WTC11 (cell line): ENCODE data around the gene DDO. TPM values are rescaled to one million over a fixed set of nuclear protein-coding genes. Genes with fewer than 3 reads are reported as not detected.
A peak's percentile ranks its signal among the peaks of the same experiment; 100 is the strongest.

Experiments used
- ATAC-seq: fragments of 200-7000 bp; cut with Tn5 transposase; 2 replicates; pipeline ENCODE4 v1.10.0; 2021; ENCODE audit warnings: mild to moderate bottlenecking, moderate library complexity
- CTCF ChIA-PET: fragments of 300-600 bp; sonication (Branson Sonifier 250); formaldehyde crosslinking; loops from one replicate; lab custom pipeline; 2021; ENCODE audit warnings: antibody characterized with exemption; lab: Charles Lee
- POLR2A ChIA-PET: fragments of 350-600 bp; sonication (Branson Sonifier 250); formaldehyde crosslinking; loops from one replicate; lab custom pipeline; 2021; ENCODE audit warnings: antibody characterized with exemption; lab: Charles Lee
- DNase-seq: peaks from one replicate; pipeline ENCODE4 v3.0.0; 2021; ENCODE audit warnings: low spot score
- H3K27ac Mint-ChIP-seq: 2 replicates; pipeline ENCODE4 v1.8.0; 2021; ENCODE audit warnings: mixed read lengths
- H3K27me3 Mint-ChIP-seq: 2 replicates; pipeline ENCODE4 v1.8.0; 2021; ENCODE audit warnings: low read depth, mild to moderate bottlenecking, moderate library complexity, mixed read lengths
- H3K36me3 Mint-ChIP-seq: 2 replicates; pipeline ENCODE4 v1.8.0; 2021; ENCODE audit warnings: mixed read lengths
- H3K4me1 Mint-ChIP-seq: 2 replicates; pipeline ENCODE4 v1.8.0; 2022; ENCODE audit warnings: mixed read lengths
- H3K4me3 Mint-ChIP-seq: 2 replicates; pipeline ENCODE4 v1.8.0; 2021; ENCODE audit warnings: mild to moderate bottlenecking, moderate library complexity, mixed read lengths
- H3K9me3 Mint-ChIP-seq: 2 replicates; pipeline ENCODE4 v1.8.0; 2021; ENCODE audit warnings: mixed read lengths
- ESRRA ChIP-seq: sonication (generic); formaldehyde crosslinking; IDR thresholded peaks from 2 replicates; pipeline ENCODE4 v1.8.1; 2022; ENCODE audit warnings: mild to moderate bottlenecking, missing genetic modification reagents, borderline replicate concordance
- GABPB1 ChIP-seq: sonication (generic); formaldehyde crosslinking; IDR thresholded peaks from 2 replicates; pipeline ENCODE4 v1.8.1; 2023; ENCODE audit warnings: mild to moderate bottlenecking, missing genetic modification reagents
- IRF2 ChIP-seq: sonication (generic); formaldehyde crosslinking; IDR thresholded peaks from 2 replicates; pipeline ENCODE4 v1.8.0; 2022; ENCODE audit warnings: low read depth, missing genetic modification reagents, borderline replicate concordance
- JUN ChIP-seq: sonication (generic); formaldehyde crosslinking; IDR thresholded peaks from 2 replicates; pipeline ENCODE4 v1.8.0; 2023; ENCODE audit warnings: mild to moderate bottlenecking, missing genetic modification reagents
- NFATC4 ChIP-seq: fragments of 250-450 bp; sonication (Bioruptor Pico); IDR thresholded peaks from 2 replicates; pipeline ENCODE4 v1.9.0; 2021; ENCODE audit warnings: mild to moderate bottlenecking
- NR3C1 ChIP-seq: sonication (generic); formaldehyde crosslinking; conservative IDR thresholded peaks from 2 replicates; pipeline ENCODE4 v1.8.1; 2023; ENCODE audit warnings: low read depth, mild to moderate bottlenecking, missing genetic modification reagents
- RELA ChIP-seq: sonication (generic); formaldehyde crosslinking; IDR thresholded peaks from 2 replicates; pipeline ENCODE4 v1.8.1; 2022; ENCODE audit warnings: missing genetic modification reagents, mild to moderate bottlenecking, borderline replicate concordance
- TCF7 ChIP-seq: sonication (generic); formaldehyde crosslinking; IDR thresholded peaks from 2 replicates; pipeline ENCODE4 v1.8.0; 2022; ENCODE audit warnings: mild to moderate bottlenecking, low read depth, missing genetic modification reagents, moderate library complexity
- ZBTB21 ChIP-seq: sonication (generic); formaldehyde crosslinking; IDR thresholded peaks from 2 replicates; pipeline ENCODE4 v1.8.1; 2023; ENCODE audit warnings: mild to moderate bottlenecking, missing genetic modification reagents, borderline replicate concordance
- ZNF416 ChIP-seq: fragments of 250-450 bp; sonication (Bioruptor Pico); IDR thresholded peaks from 2 replicates; pipeline ENCODE4 v1.9.0; 2021; ENCODE audit warnings: mild to moderate bottlenecking, inconsistent platforms
- total RNA-seq: library from RNA; stranded (reverse); gene quantifications from 3 replicates; pipeline ENCODE4 v1.2.3, GENCODE V29; 2021
- TF ChIP-seq, protein P1 (sequence below): sonication (generic); formaldehyde crosslinking; IDR thresholded peaks from 2 replicates; pipeline ENCODE4 v1.8.1; 2023; ENCODE audit warnings: mild to moderate bottlenecking, missing genetic modification reagents, borderline replicate concordance
- TF ChIP-seq, protein P2 (sequence below): sonication (generic); formaldehyde crosslinking; IDR thresholded peaks from 2 replicates; pipeline ENCODE4 v1.8.1; 2022; ENCODE audit warnings: mild to moderate bottlenecking, moderate library complexity, missing genetic modification reagents
- TF ChIP-seq, protein P3 (sequence below): sonication (generic); formaldehyde crosslinking; IDR thresholded peaks from 2 replicates; pipeline ENCODE4 v1.8.1; 2022; ENCODE audit warnings: low read depth, mild to moderate bottlenecking, moderate library complexity, missing genetic modification reagents, borderline replicate concordance
- TF ChIP-seq, protein P4 (sequence below): fragments of 250-450 bp; sonication (Bioruptor Pico); IDR thresholded peaks from 2 replicates; pipeline ENCODE4 v1.9.0; 2021; ENCODE audit warnings: moderate library complexity, mild to moderate bottlenecking, inconsistent platforms, borderline replicate concordance
- TF ChIP-seq, protein P5 (sequence below): sonication (generic); formaldehyde crosslinking; conservative IDR thresholded peaks from 2 replicates; pipeline ENCODE4 v1.8.1; 2022; ENCODE audit warnings: mild to moderate bottlenecking, missing genetic modification reagents
- TF ChIP-seq, protein P6 (sequence below): fragments of 250-450 bp; sonication (Bioruptor Pico); IDR thresholded peaks from 2 replicates; pipeline ENCODE4 v1.8.0; 2021; ENCODE audit warnings: mild to moderate bottlenecking
- TF ChIP-seq, protein P7 (sequence below): sonication (generic); formaldehyde crosslinking; IDR thresholded peaks from 2 replicates; pipeline ENCODE4 v1.8.0; 2023; ENCODE audit warnings: missing genetic modification reagents
- TF ChIP-seq, protein P8 (sequence below): sonication (generic); formaldehyde crosslinking; IDR thresholded peaks from 2 replicates; pipeline ENCODE4 v1.8.0; 2022; ENCODE audit warnings: mild to moderate bottlenecking, missing genetic modification reagents
- TF ChIP-seq, protein P9 (sequence below): sonication (generic); formaldehyde crosslinking; IDR thresholded peaks from 2 replicates; pipeline ENCODE4 v1.8.1; 2023; ENCODE audit warnings: mild to moderate bottlenecking, missing genetic modification reagents, moderate library complexity

DDO gene
- total RNA-seq, 1 experiment from 2014 or later = not detected

DNA sequence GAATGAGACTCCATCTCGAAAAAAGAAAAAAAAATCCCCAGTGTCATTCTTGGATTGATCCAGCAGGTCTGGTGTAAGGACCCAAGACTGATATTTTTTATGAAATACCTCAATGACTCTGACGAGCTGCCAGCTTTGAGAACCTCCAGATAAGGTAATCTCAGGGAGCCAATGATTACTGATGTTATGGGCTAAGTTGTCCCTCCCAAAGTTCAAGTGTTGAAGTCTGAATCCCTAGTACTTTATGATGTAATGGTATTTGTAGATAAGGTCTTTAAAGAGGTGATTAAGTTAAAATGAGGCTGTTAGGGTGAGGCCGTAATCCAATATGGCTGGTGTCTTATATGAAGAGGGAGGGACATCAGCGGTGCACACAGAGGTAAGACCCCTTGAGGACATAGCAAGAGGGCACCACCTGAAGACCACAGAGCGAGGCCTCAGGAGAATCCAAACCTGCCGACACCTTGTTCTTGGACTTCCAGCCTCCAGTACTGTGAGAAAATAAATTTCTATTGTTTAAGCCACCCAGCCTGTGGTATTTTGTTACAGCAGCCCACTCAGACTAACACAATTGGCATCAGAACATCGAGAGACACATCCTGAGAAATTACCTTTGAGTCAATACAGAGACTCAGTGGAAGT, 19.7 kb upstream of the DDO start (continued):
- TF ChIP-seq, protein P1, sequence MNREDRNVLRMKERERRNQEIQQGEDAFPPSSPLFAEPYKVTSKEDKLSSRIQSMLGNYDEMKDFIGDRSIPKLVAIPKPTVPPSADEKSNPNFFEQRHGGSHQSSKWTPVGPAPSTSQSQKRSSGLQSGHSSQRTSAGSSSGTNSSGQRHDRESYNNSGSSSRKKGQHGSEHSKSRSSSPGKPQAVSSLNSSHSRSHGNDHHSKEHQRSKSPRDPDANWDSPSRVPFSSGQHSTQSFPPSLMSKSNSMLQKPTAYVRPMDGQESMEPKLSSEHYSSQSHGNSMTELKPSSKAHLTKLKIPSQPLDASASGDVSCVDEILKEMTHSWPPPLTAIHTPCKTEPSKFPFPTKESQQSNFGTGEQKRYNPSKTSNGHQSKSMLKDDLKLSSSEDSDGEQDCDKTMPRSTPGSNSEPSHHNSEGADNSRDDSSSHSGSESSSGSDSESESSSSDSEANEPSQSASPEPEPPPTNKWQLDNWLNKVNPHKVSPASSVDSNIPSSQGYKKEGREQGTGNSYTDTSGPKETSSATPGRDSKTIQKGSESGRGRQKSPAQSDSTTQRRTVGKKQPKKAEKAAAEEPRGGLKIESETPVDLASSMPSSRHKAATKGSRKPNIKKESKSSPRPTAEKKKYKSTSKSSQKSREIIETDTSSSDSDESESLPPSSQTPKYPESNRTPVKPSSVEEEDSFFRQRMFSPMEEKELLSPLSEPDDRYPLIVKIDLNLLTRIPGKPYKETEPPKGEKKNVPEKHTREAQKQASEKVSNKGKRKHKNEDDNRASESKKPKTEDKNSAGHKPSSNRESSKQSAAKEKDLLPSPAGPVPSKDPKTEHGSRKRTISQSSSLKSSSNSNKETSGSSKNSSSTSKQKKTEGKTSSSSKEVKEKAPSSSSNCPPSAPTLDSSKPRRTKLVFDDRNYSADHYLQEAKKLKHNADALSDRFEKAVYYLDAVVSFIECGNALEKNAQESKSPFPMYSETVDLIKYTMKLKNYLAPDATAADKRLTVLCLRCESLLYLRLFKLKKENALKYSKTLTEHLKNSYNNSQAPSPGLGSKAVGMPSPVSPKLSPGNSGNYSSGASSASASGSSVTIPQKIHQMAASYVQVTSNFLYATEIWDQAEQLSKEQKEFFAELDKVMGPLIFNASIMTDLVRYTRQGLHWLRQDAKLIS = no peak
- TF ChIP-seq RELA (no peak), IRF2 (CRISPR knock-in tag) (no peak), JUN (no peak), TCF7 (CRISPR knock-in tag) (no peak), NFATC4 (no peak)
- TF ChIP-seq, protein P2, sequence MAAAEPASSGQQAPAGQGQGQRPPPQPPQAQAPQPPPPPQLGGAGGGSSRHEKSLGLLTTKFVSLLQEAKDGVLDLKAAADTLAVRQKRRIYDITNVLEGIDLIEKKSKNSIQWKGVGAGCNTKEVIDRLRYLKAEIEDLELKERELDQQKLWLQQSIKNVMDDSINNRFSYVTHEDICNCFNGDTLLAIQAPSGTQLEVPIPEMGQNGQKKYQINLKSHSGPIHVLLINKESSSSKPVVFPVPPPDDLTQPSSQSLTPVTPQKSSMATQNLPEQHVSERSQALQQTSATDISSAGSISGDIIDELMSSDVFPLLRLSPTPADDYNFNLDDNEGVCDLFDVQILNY = no peak
- TF ChIP-seq, protein P3, sequence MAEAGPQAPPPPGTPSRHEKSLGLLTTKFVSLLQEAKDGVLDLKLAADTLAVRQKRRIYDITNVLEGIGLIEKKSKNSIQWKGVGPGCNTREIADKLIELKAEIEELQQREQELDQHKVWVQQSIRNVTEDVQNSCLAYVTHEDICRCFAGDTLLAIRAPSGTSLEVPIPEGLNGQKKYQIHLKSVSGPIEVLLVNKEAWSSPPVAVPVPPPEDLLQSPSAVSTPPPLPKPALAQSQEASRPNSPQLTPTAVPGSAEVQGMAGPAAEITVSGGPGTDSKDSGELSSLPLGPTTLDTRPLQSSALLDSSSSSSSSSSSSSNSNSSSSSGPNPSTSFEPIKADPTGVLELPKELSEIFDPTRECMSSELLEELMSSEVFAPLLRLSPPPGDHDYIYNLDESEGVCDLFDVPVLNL (CRISPR knock-in tag) = no peak
- TF ChIP-seq, protein P4, sequence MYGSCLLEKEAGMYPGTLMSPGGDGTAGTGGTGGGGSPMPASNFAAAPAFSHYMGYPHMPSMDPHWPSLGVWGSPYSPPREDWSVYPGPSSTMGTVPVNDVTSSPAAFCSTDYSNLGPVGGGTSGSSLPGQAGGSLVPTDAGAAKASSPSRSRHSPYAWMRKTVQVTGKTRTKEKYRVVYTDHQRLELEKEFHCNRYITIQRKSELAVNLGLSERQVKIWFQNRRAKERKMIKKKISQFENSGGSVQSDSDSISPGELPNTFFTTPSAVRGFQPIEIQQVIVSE (CRISPR knock-in tag) = no peak

DNA sequence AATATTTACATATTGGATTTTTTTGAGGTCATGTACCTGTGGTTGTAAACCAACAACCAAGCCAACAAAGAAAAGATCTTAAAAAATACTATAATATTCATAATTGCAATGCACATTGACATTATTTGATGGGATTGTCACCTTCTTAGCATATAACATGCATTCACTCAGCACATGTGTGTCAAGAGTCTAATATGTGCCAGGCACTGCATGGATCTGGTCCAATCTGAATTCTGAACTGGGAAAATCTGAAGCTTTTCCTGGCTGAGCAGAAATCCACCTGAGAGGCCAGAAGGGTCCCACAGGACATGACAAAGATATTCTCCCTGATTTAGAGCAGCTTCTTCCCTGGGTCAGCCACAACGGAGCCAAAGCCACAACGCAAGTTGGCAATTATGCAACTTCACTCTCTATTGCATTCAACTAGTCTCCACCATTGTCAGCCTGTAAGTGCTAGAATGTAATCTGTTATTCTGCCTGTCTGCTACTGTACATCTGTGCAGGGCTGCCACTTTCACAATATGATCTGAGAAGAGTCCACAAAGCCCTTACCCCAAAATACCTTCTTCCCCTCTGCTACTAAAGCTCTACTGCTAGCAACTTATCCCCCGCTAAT, 17.0 kb upstream of the DDO start:
- TF ChIP-seq NFATC4 (no peak), GABPB1 (CRISPR knock-in tag) (peak; percentile 75)
- TF ChIP-seq, protein P5, sequence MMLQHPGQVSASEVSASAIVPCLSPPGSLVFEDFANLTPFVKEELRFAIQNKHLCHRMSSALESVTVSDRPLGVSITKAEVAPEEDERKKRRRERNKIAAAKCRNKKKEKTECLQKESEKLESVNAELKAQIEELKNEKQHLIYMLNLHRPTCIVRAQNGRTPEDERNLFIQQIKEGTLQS (CRISPR knock-in tag) = no peak
- no peak for DNase-seq

DNA sequence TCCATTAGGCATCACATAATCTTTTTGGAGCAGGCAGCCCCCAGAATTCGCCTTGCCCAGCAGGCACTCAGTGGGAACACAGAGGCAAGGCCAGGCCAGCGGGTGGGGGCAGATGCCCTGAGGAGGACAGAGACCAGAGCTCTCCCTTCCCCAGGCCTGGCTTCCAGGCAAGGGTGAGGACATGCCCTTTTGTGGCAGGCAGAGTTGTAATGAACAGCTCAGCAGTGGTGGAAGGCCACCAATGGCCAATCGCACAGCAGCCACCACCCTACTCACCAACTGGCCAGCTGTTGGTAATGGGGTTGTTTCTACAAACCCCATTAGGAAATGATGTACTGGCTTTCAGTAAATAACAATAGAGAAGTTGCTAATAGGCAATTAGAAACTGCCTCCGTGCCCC, 15.4 kb upstream of the DDO start:
- ATAC-seq = no peak
- CTCF ChIA-PET = interaction anchor here (0.6 to 1.1 kb wide), 2 partner anchors 26 to 28 kb away, joined by 3 read pairs; no protein-coding TSS in a partner anchor
- TF ChIP-seq, protein P6, sequence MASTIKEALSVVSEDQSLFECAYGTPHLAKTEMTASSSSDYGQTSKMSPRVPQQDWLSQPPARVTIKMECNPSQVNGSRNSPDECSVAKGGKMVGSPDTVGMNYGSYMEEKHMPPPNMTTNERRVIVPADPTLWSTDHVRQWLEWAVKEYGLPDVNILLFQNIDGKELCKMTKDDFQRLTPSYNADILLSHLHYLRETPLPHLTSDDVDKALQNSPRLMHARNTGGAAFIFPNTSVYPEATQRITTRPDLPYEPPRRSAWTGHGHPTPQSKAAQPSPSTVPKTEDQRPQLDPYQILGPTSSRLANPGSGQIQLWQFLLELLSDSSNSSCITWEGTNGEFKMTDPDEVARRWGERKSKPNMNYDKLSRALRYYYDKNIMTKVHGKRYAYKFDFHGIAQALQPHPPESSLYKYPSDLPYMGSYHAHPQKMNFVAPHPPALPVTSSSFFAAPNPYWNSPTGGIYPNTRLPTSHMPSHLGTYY (CRISPR knock-in tag) = no peak
- TF ChIP-seq NR3C1 (CRISPR knock-in tag) = no peak
- TF ChIP-seq, protein P7, sequence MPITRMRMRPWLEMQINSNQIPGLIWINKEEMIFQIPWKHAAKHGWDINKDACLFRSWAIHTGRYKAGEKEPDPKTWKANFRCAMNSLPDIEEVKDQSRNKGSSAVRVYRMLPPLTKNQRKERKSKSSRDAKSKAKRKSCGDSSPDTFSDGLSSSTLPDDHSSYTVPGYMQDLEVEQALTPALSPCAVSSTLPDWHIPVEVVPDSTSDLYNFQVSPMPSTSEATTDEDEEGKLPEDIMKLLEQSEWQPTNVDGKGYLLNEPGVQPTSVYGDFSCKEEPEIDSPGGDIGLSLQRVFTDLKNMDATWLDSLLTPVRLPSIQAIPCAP (CRISPR knock-in tag) = no peak
- TF ChIP-seq ZBTB21 (CRISPR knock-in tag) = no peak
- TF ChIP-seq ZNF416 (CRISPR knock-in tag) = no peak
- TF ChIP-seq ESRRA (CRISPR knock-in tag) = no peak
- TF ChIP-seq, protein P8, sequence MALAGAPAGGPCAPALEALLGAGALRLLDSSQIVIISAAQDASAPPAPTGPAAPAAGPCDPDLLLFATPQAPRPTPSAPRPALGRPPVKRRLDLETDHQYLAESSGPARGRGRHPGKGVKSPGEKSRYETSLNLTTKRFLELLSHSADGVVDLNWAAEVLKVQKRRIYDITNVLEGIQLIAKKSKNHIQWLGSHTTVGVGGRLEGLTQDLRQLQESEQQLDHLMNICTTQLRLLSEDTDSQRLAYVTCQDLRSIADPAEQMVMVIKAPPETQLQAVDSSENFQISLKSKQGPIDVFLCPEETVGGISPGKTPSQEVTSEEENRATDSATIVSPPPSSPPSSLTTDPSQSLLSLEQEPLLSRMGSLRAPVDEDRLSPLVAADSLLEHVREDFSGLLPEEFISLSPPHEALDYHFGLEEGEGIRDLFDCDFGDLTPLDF (CRISPR knock-in tag) = no peak
- TF ChIP-seq, protein P9, sequence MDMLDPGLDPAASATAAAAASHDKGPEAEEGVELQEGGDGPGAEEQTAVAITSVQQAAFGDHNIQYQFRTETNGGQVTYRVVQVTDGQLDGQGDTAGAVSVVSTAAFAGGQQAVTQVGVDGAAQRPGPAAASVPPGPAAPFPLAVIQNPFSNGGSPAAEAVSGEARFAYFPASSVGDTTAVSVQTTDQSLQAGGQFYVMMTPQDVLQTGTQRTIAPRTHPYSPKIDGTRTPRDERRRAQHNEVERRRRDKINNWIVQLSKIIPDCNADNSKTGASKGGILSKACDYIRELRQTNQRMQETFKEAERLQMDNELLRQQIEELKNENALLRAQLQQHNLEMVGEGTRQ (CRISPR knock-in tag) = no peak

More for the DNA sequence above, 17.0 kb upstream of the DDO start:
- no peak overlapping the region for H3K27ac Mint-ChIP-seq
- H3K27me3 Mint-ChIP-seq = no peaks in the 10 kb centered on the region; the same call in 1 of the 2 replicates
- no peaks in the 10 kb centered on the region; the same call in 1 of the 2 replicates for H3K36me3 Mint-ChIP-seq
- H3K4me3 Mint-ChIP-seq = no peak overlapping the region
- POLR2A ChIA-PET = no interaction called here
- H3K4me1 Mint-ChIP-seq = peaks cover 18% of the 10 kb centered on the region
- no peak for ATAC-seq
- CTCF ChIA-PET = no interaction called here
- peaks cover 9% of the 10 kb centered on the region for H3K9me3 Mint-ChIP-seq

More for the DNA sequence above, 15.4 kb upstream of the DDO start:
- H3K9me3 Mint-ChIP-seq = peaks cover 9% of the 10 kb centered on the region
- no peaks in the 10 kb centered on the region; the same call in 1 of the 2 replicates for H3K27me3 Mint-ChIP-seq
- no peak overlapping the region for H3K4me3 Mint-ChIP-seq
- H3K4me1 Mint-ChIP-seq = peaks cover 18% of the 10 kb centered on the region
- no peak overlapping the region for H3K27ac Mint-ChIP-seq
- POLR2A ChIA-PET = no interaction called here
- no peaks in the 10 kb centered on the region; the same call in 1 of the 2 replicates for H3K36me3 Mint-ChIP-seq
- no peak for DNase-seq
